CD4-positive, alpha-beta T cell treated with Interleukin-6 for 4 hours (primary cell): ENCODE measurements around the gene ALG14.

Experiments
- DNase-seq: peaks from one replicate; pipeline ENCODE4 v3.0.0-alpha.2; 2020; ENCODE audit warnings: mixed read lengths

Gene ALG14

GRCh38 chr1:94926126-94926914 is 146.4 kb downstream of the ALG14 start:
- DNase-seq = peak; percentile 37

- peak; percentile 3 for DNase-seq
These were observed 147.1 kb downstream of the ALG14 start for GRCh38 chr1:94925561-94926125.

GRCh38 chr1:94925004-94925403 is 147.7 kb downstream of the ALG14 start:
- DNase-seq = no peak
